Tibial nerve (tissue), 3 donors: ENCODE results near the gene GOT2.

Experiments
- POLR2A ChIP-seq, 2 donors: fragments of 450-650 bp; IDR thresholded peaks; one replicate each; pipeline ENCODE4 v1.6.1; 2017; ENCODE audit warnings: antibody characterized with exemption in 2 of 2, mild to moderate bottlenecking in 2 of 2, moderate library complexity in 2 of 2
- TF ChIP-seq, protein P1 (sequence below), 5 experiments: fragments of 200-600 bp in 3 of 5; fragments of 450-650 bp in 2 of 5; sonication (generic) in 3 of 5; IDR thresholded peaks; one replicate each; pipeline ENCODE4 v1.5.1; 2016 to 2019; ENCODE audit warnings: antibody characterized with exemption in 5 of 5, mild to moderate bottlenecking in 3 of 5, moderate library complexity in 2 of 5

DNA sequence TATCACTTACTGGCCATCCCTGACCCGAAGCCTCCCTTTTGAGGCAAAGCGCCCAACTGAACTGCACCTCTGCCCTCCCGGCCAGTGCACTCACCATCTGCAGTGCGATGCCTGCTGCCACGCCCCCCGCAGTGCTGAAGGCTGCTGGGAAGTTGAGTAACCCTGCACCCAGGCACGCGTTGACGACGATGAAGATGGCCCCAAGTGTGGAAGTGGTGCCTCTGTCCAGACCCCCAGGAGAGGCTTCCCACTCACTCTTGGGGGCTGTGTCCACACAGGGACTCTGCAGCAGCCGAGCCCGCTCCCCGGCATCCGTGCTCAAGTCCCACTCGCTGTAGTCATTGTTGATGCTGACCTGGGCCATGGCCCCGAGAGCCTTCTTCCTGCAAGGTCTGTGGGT, 54.4 kb downstream of the GOT2 start:
- TF ChIP-seq, protein P1, sequence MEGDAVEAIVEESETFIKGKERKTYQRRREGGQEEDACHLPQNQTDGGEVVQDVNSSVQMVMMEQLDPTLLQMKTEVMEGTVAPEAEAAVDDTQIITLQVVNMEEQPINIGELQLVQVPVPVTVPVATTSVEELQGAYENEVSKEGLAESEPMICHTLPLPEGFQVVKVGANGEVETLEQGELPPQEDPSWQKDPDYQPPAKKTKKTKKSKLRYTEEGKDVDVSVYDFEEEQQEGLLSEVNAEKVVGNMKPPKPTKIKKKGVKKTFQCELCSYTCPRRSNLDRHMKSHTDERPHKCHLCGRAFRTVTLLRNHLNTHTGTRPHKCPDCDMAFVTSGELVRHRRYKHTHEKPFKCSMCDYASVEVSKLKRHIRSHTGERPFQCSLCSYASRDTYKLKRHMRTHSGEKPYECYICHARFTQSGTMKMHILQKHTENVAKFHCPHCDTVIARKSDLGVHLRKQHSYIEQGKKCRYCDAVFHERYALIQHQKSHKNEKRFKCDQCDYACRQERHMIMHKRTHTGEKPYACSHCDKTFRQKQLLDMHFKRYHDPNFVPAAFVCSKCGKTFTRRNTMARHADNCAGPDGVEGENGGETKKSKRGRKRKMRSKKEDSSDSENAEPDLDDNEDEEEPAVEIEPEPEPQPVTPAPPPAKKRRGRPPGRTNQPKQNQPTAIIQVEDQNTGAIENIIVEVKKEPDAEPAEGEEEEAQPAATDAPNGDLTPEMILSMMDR (IDR thresholded peaks at IDR 0.05), result no peak
- no peak for TF ChIP-seq POLR2A (IDR thresholded peaks at IDR 0.05)
